Muscle layer of colon (tissue), 2 donors: ENCODE results near the gene ANO2.

ENCODE experiments used
- H3K27ac ChIP-seq: one replicate; pipeline ENCODE4 v1.7.0; 2013; ENCODE audit warnings: low read depth, mild to moderate bottlenecking, low read length, moderate library complexity
- H3K27me3 ChIP-seq, 2 donors: one replicate each; pipeline ENCODE4 v1.7.0; 2013; ENCODE audit warnings: low read length in 2 of 2, mild to moderate bottlenecking in 2 of 2; ENCODE audit not compliant: insufficient read depth in 2 of 2, control insufficient read depth in 1 of 2
- H3K36me3 ChIP-seq: one replicate; pipeline ENCODE4 v1.7.0; 2013; ENCODE audit warnings: mild to moderate bottlenecking, low read length; ENCODE audit not compliant: insufficient read depth
- H3K4me1 ChIP-seq: one replicate; pipeline ENCODE4 v1.7.0; 2013; ENCODE audit warnings: mild to moderate bottlenecking, low read length; ENCODE audit not compliant: insufficient read depth
- H3K4me3 ChIP-seq, 2 donors: one replicate each; pipeline ENCODE4 v1.7.0; 2013; ENCODE audit warnings: low read length in 2 of 2, low read depth in 1 of 2, mild to moderate bottlenecking in 1 of 2, moderate library complexity in 1 of 2
- H3K9ac ChIP-seq: one replicate; pipeline ENCODE4 v1.7.0; 2013; ENCODE audit warnings: low read length
- H3K9me3 ChIP-seq: one replicate; pipeline ENCODE4 v1.7.0; 2013; ENCODE audit warnings: mild to moderate bottlenecking, low read length
- donor health status: abdominal sarcoma.
- donor health status: Adenocarcinoma of cecum.

Gene ANO2

GRCh38 chr12:5960783-5961182 lies 15.7 kb upstream of the ANO2 start:
- no peaks in the 10 kb centered on the region for H3K27me3 ChIP-seq
- H3K9ac ChIP-seq = no peak overlapping the region
- no peaks in the 10 kb centered on the region for H3K36me3 ChIP-seq
- no peaks in the 10 kb centered on the region for H3K4me1 ChIP-seq
- no peaks in the 10 kb centered on the region for H3K9me3 ChIP-seq
- no peak overlapping the region for H3K27ac ChIP-seq
- no peak overlapping the region for H3K4me3 ChIP-seq

- no peaks in the 10 kb centered on the region for H3K9me3 ChIP-seq
- H3K4me1 ChIP-seq = no peaks in the 10 kb centered on the region
- H3K27me3 ChIP-seq = no peaks in the 10 kb centered on the region
- H3K27ac ChIP-seq = no peak overlapping the region
- H3K36me3 ChIP-seq = no peaks in the 10 kb centered on the region
- H3K9ac ChIP-seq = no peak overlapping the region
- H3K4me3 ChIP-seq = no peak overlapping the region
Measured at GRCh38 chr12:5956987-5957386, 11.9 kb upstream of the ANO2 start.

GRCh38 chr12:5954661-5955060 lies 9.6 kb upstream of the ANO2 start:
- no peak overlapping the region for H3K27ac ChIP-seq
- H3K4me1 ChIP-seq = no peaks in the 10 kb centered on the region
- H3K9ac ChIP-seq = no peak overlapping the region
- no peaks in the 10 kb centered on the region for H3K27me3 ChIP-seq
- H3K36me3 ChIP-seq = no peaks in the 10 kb centered on the region
- H3K4me3 ChIP-seq = no peak overlapping the region
- H3K9me3 ChIP-seq = no peaks in the 10 kb centered on the region

- no peaks in the 10 kb centered on the region for H3K27me3 ChIP-seq
- no peak overlapping the region for H3K4me3 ChIP-seq
- no peak overlapping the region for H3K27ac ChIP-seq
- no peaks in the 10 kb centered on the region for H3K9me3 ChIP-seq
- H3K4me1 ChIP-seq = no peaks in the 10 kb centered on the region
- no peaks in the 10 kb centered on the region for H3K36me3 ChIP-seq
- H3K9ac ChIP-seq = no peak overlapping the region
Measured at GRCh38 chr12:5953835-5954586, 9.0 kb upstream of the ANO2 start.

GRCh38 chr12:5952031-5952430 lies 7.0 kb upstream of the ANO2 start:
- Histone ChIP-seq H3K27ac (no peak overlapping the region), H3K27me3 (peaks cover 0 to 7% of the 10 kb centered on the region in 2 donors), H3K9ac (no peak overlapping the region), H3K4me3 (no peak overlapping the region), H3K36me3 (no peaks in the 10 kb centered on the region), H3K9me3 (no peaks in the 10 kb centered on the region), H3K4me1 (no peaks in the 10 kb centered on the region)

- H3K27me3 ChIP-seq = peaks cover 14 to 26% of the 10 kb centered on the region in 2 donors
- H3K9me3 ChIP-seq = no peaks in the 10 kb centered on the region
- H3K9ac ChIP-seq = no peak overlapping the region
- no peak overlapping the region for H3K4me3 ChIP-seq
- H3K4me1 ChIP-seq = no peaks in the 10 kb centered on the region
- H3K27ac ChIP-seq = no peak overlapping the region
- no peaks in the 10 kb centered on the region for H3K36me3 ChIP-seq
Measured at GRCh38 chr12:5948696-5949095, 3.6 kb upstream of the ANO2 start.

- no peaks in the 10 kb centered on the region for H3K36me3 ChIP-seq
- no peaks in the 10 kb centered on the region for H3K9me3 ChIP-seq
- no peak overlapping the region for H3K27ac ChIP-seq
- no peak overlapping the region for H3K9ac ChIP-seq
- H3K4me3 ChIP-seq = no peak overlapping the region
- no peaks in the 10 kb centered on the region for H3K4me1 ChIP-seq
- H3K27me3 ChIP-seq = peaks cover 14 to 26% of the 10 kb centered on the region in 2 donors
Measured at GRCh38 chr12:5947006-5947405, 1.9 kb upstream of the ANO2 start.

GRCh38 chr12:5946388-5946787 lies 1.3 kb upstream of the ANO2 start:
- no peak overlapping the region for H3K27ac ChIP-seq
- H3K4me1 ChIP-seq = no peaks in the 10 kb centered on the region
- H3K27me3 ChIP-seq = peaks cover 14 to 26% of the 10 kb centered on the region in 2 donors
- H3K9ac ChIP-seq = no peak overlapping the region
- H3K9me3 ChIP-seq = no peaks in the 10 kb centered on the region
- no peaks in the 10 kb centered on the region for H3K36me3 ChIP-seq
- no peak overlapping the region for H3K4me3 ChIP-seq

GRCh38 chr12:5944688-5945070 lies 380 bp downstream of the ANO2 start:
- Histone ChIP-seq H3K27me3 (peaks cover 14 to 26% of the 10 kb centered on the region in 2 donors), H3K36me3 (no peaks in the 10 kb centered on the region), H3K9ac (no peak overlapping the region), H3K4me1 (no peaks in the 10 kb centered on the region), H3K4me3 (peak overlapping the region; percentile 36 to 44), H3K27ac (no peak overlapping the region), H3K9me3 (no peaks in the 10 kb centered on the region)

- H3K4me1 ChIP-seq = no peaks in the 10 kb centered on the region
Measured at GRCh38 chr12:5944053-5944452, 1.0 kb downstream of the ANO2 start.

GRCh38 chr12:5941907-5942306 lies 3.2 kb downstream of the ANO2 start:
- H3K4me3 ChIP-seq = no peak overlapping the region
- no peaks in the 10 kb centered on the region for H3K36me3 ChIP-seq
- no peak overlapping the region for H3K27ac ChIP-seq
- H3K9me3 ChIP-seq = no peaks in the 10 kb centered on the region
- peaks cover 14 to 19% of the 10 kb centered on the region in 2 donors for H3K27me3 ChIP-seq
- H3K4me1 ChIP-seq = no peaks in the 10 kb centered on the region
- H3K9ac ChIP-seq = no peak overlapping the region

More at GRCh38 chr12:5944053-5944452, 1.0 kb downstream of the ANO2 start:
- H3K27me3 ChIP-seq = peaks cover 14 to 26% of the 10 kb centered on the region in 2 donors
- H3K9me3 ChIP-seq = no peaks in the 10 kb centered on the region
- no peaks in the 10 kb centered on the region for H3K36me3 ChIP-seq
- no peak overlapping the region for H3K9ac ChIP-seq
- no peak overlapping the region for H3K27ac ChIP-seq
- H3K4me3 ChIP-seq = no peak overlapping the region
